ENCODE data around the gene UBE4B. TPM values are rescaled to one million over a fixed set of nuclear protein-coding genes. Genes with fewer than 3 reads are reported as not detected.

Gene UBE4B
- total RNA-seq, 1 donor from 2014 or later: 66.4 TPM

DNA sequence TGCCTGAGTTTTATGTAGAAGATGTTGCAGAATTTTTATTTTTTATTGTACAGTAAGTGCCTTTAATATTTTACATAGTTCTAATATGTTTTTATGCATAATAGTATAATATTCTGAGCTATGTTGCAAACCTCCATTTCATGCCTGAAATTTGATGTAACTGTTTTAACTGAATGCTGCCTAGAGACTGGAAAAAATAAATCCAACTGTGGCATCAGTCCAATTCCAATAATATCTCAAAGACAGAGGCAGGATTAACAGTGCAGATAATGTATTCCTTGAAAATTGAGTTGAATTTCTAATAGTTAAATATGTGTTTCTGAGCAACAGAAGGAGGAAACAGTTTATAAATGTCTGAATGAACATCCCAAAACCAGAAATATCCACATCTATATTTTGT, 116.5 kb downstream of the UBE4B start:
- DNase-seq (ENCODE audit: missing footprints): no peak
- intact Hi-C loops (cut with DNase I): no loop called here

DNA sequence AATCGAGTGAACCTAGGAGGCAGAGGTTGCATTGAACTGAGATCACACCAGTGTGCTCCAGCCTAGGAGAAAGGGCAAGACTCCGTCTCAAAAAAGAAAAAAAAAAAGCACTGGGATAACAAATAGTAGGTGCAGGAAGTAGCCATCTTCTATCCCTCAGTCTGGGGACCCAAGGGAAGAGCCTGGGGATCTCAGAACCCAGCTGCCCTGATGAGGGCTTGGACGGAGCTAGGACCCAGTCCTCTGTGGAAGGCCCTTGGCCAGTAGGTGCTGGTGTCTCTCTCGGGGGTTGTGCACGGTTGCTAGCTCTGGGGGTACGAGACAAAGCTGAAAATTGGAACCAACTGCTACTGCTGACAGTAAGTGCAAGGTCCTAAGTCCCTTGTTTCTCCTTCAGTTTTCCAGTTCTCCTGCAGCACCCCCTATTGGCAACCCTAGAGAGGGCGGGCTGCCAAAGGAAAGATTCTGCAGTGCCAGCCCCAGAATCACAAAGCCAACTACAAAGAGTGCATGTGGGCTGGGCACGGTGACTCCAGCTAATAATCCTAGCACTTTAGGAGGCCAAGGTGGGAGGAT, 120.0 kb downstream of the UBE4B start:
- DNase-seq (ENCODE audit: missing footprints) (peak; percentile 75), ATAC-seq (no peak)
- intact Hi-C loops (cut with DNase I): loop anchor here (10.0 kb wide), 1 partner anchor 208 kb away; the partner anchor contains the start of genes LZIC and NMNAT1

More for the DNA sequence above, 116.5 kb downstream of the UBE4B start:
- no peak for ATAC-seq

GRCh38 chr1:10155087-10155712, 122.4 kb downstream of the UBE4B start:
- ATAC-seq (peak; percentile 88), DNase-seq (ENCODE audit: missing footprints) (no peak)
- intact Hi-C loops (cut with DNase I): loop anchor here (2.0 to 10.0 kb wide), 2 partner anchors 56 to 210 kb away; partner anchors contain the start of genes KIF1B, LZIC and NMNAT1

- intact Hi-C loops (cut with DNase I): no loop called here
- no peak for ATAC-seq
Observed at GRCh38 chr1:10160173-10160572, 127.4 kb downstream of the UBE4B start.

GRCh38 chr1:10160907-10161490, 128.2 kb downstream of the UBE4B start:
- ATAC-seq (no peak), DNase-seq (ENCODE audit: missing footprints) (no peak)
- intact Hi-C loops (cut with DNase I): no loop called here

More at GRCh38 chr1:10160173-10160572, 127.4 kb downstream of the UBE4B start:
- DNase-seq (ENCODE audit: missing footprints): no peak

DNA sequence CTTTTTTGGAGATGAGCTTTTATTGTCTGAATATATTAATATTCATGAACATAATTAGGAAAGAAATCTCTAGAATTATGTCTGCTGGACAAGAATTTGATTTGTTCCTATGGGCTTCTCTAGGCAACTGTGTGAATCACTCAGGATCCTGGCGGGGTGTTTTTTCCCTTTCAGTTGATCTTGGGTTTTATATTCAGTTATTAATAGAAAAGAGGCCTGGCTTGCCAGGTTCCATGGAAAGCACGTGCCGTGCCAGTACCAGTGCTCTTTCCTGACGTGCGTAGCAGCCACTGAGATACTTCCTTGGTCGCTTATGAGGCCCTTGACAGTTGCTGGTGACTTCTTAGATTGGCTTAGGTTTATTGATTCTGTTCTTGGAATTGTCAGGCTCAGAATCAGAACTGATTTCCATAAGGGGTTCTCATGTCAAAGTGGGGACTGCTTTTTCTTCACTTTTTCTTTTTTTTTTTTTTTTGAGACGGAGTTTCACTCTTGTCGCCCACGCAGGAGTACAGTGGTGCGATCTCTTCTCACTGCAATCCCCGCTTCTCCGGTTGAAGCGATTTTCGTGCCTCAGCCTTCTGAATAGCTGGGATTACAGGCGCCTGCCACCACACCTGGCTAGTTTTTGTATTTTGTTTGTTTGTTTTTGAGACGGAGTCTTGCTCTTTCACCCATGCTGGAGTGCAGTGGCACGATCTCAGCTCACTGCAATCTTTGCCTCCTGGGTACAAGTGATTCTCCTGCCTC, 129.0 kb downstream of the UBE4B start:
- DNase-seq (ENCODE audit: missing footprints): no peak
- peak; percentile 79 for ATAC-seq
- intact Hi-C loops (cut with DNase I): no loop called here

- ATAC-seq: no peak
- intact Hi-C loops (cut with DNase I): no loop called here
- no peak for DNase-seq (ENCODE audit: missing footprints)
Observed at GRCh38 chr1:10168912-10169514, 136.3 kb downstream of the UBE4B start.

DNA sequence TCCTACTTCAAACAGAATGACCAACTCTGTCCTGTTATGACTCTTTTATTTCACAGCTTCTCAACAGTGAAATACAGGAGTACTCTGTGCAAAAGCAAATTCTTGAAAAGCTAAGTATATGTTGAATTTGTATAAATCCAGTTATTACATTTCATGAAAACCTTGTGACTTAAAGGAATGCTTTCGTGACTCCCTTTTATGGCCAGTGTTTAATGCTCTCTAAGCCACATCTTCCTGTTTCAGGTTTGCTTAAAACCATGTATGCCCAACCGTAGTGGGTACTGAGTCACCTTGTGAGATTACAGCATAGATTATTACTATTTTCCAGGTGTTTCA, 137.4 kb downstream of the UBE4B start:
- ATAC-seq (no peak), DNase-seq (ENCODE audit: missing footprints) (no peak)
- intact Hi-C loops (cut with DNase I): no loop called here

DNA sequence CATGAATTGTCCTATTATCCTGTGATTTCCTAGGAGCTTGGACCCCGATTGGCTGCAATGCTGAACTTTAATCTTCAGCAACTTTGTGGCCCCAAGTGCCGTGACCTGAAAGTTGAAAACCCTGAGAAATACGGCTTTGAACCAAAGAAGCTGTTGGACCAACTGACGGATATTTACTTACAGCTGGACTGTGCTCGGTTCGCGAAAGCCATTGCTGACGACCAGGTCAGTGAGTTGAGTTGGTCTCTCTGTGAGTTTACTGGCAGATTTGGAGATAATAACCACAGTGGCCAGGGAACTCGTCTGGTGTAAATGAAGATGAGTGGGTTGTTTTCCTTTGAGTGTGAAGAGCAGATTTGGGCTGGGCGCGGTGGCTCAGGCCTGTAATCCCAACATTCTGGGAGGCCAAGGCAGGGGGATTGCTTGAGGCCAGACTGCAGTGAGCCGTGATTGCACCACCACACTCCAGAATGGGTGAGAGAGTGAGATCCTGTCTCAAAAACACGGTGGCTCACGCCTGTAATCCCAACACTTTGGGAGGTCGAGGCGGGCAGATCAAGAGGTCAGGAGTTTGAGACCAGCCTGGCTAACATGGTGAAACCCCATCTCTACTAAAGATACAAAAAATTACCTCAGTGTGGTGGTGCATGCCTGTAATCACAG, 138.5 kb downstream of the UBE4B start:
- ATAC-seq (no peak), DNase-seq (ENCODE audit: missing footprints) (no peak)
- intact Hi-C loops (cut with DNase I): no loop called here

- intact Hi-C loops (cut with DNase I): no loop called here
- DNase-seq (ENCODE audit: missing footprints) (no peak), ATAC-seq (no peak)
Observed at GRCh38 chr1:10171995-10172669, 139.4 kb downstream of the UBE4B start.

DNA sequence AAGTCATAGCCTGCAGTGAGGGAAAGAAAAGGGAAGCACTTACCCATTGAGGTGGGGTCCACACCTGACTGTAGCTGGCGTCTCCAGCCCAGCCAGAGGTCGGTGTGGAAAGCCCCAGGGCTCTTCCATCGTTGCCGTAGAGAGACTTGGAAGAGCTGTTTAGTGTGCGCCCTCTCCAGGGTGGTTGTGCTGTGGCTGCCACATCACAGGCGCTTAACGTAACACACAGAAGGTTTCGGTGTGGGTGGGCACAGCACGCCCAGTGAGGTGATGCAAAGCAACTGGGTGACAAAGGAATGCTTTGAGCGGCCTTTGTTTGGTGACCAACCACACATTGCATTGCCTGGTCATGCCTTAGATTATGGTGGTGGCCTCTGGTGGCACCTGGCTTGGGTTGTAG, 140.8 kb downstream of the UBE4B start:
- intact Hi-C loops (cut with DNase I): no loop called here
- no peak for ATAC-seq
- no peak for DNase-seq (ENCODE audit: missing footprints)

- intact Hi-C loops (cut with DNase I): no loop called here
- DNase-seq (ENCODE audit: missing footprints) (no peak), ATAC-seq (no peak)
Observed at GRCh38 chr1:10177876-10178275, 145.1 kb downstream of the UBE4B start.

- intact Hi-C loops (cut with DNase I): no loop called here
- DNase-seq (ENCODE audit: missing footprints) (no peak), ATAC-seq (no peak)
Observed at GRCh38 chr1:10178597-10179405, 146.0 kb downstream of the UBE4B start.

DNA sequence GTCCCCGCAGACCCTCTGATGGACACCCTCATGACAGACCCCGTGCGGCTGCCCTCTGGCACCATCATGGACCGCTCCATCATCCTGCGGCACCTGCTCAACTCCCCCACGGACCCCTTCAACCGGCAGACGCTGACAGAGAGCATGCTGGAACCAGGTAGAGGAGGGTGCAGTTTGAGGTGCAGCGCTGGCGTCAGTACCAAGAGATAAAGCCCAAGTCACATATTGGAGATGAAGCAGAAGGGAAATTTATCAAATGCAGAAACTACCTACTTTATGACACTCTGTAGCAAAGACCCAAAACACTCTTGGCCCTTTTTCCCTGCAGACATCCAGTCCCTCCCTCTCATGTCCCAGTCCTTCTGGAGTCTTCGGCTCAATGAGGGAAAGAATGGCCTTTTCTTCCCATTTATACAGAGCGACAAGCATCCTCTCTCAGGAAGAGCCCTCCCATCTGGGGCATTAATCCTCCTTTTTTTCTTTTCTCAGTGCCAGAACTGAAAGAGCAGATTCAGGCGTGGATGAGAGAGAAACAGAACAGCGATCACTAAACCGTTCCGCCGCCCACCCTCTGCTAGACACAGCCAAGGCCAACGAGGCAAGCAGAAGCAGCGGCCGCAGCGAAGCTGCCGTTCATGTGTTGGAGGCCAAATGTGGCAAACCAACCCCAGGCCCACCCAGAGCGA, 146.8 kb downstream of the UBE4B start:
- DNase-seq (ENCODE audit: missing footprints): no peak
- intact Hi-C loops (cut with DNase I): no loop called here
- no peak for ATAC-seq

- intact Hi-C loops (cut with DNase I): no loop called here
- ATAC-seq: no peak
- no peak for DNase-seq (ENCODE audit: missing footprints)
Observed at GRCh38 chr1:10181154-10181553, 148.4 kb downstream of the UBE4B start.

- intact Hi-C loops (cut with DNase I): no loop called here
- DNase-seq (ENCODE audit: missing footprints): no peak
- no peak for ATAC-seq
Observed at GRCh38 chr1:10185759-10186158, 153.0 kb downstream of the UBE4B start.

All from Right ventricle myocardium inferior (tissue), 1 donor.